Measurements from ENCODE around the gene PAPLN. TPM values are rescaled to one million over a fixed set of nuclear protein-coding genes. Genes with fewer than 3 reads are reported as not detected.

The PAPLN gene
- total RNA-seq, 1 donor from 2014 or later = 0.54 TPM

DNA sequence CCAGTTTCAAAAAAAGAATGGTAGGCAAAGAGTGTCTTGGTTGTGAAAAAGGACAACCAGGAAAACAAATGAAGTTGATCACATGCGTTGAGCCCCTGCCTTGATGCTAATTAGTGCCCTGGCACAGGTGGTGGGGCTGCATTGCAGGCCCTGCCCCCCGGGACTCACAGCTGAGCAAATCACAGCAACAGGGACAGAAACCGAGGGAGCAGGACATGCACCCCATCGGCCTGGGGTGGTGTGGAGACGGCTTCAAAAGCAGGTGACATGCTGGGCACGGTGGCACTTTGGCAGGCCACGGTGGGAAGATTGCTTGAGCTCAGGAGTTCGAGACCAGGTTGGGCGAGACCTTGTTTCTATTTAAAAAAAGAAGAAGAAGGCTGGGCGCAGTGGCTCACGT lies 1.1 kb upstream of the PAPLN start:
- Mint-ChIP-seq H3K36me3 (ENCODE audit: low read depth) (no peaks in the 10 kb centered on the region), H3K27me3 (peaks cover 73% of the 10 kb centered on the region), H3K4me1 (peaks cover 11% of the 10 kb centered on the region), H3K27ac (no peak overlapping the region), H3K4me3 (peak overlapping the region; percentile 17), H3K9me3 (no peaks in the 10 kb centered on the region)
- DNase-seq = no peak
- intact Hi-C loops (cut with micrococcal nuclease) = no loop called here

DNA sequence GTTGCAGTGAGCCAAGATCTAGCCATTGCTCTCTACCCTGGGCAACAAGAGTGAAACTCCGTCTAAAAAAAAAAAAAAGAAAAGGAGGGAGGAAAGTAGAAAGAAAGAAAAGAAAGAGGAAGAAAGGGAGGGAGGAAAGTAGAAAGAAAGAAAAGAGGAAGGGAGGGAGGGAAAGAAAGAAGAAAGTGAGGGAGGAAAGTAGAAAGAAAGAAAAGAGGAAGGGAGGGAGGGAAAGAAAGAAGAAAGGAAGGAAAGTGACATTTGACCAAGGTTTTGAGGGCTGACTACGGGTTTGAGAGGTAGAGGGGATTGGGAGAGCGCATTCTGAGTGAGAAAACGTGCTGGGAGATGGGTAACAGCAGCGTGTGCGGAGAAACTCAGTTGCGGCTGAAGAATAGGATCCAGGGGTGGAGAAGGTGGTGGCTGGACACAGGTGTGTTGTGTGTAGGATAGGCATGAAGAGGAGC lies 521 bp upstream of the PAPLN start:
- Mint-ChIP-seq H3K9me3 (no peaks in the 10 kb centered on the region), H3K36me3 (ENCODE audit: low read depth) (no peaks in the 10 kb centered on the region), H3K4me3 (peak overlapping the region; percentile 57), H3K4me1 (peaks cover 11% of the 10 kb centered on the region), H3K27me3 (peaks cover 76% of the 10 kb centered on the region), H3K27ac (no peak overlapping the region)
- intact Hi-C loops (cut with micrococcal nuclease) = no loop called here
- no peak for DNase-seq

DNA sequence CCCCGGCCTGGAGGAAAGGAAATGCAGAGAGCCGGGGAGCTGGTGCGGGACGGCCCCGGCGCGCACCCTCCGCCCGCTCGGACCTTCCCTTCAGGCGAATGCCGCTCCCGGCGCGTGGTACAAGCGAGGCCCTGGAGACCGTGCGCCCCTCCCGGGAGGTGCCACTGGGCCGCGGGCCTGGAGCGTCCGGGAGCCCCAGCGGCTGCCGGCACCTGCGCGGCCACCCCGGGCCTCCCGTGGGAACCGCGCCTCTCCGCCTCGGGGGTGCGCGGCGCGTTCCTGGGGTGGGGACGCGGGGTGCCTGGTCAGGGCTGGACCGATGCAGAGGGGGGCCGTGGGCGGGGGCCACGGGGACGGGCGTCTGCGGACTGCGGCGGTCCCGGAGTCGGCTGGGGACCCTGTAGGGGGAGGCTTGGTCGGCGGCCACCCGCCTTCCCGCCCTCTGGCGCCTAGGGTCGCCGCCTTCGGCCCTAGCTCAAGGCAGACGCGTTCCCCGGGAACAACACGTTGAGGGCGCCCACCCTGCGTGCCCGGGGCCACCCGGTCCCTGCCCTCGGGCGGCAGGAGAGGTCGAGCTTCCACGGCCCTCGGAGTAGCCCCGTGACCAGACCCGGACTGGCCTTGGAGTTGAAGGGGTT lies 599 bp downstream of the PAPLN start:
- Mint-ChIP-seq H3K9me3 (no peaks in the 10 kb centered on the region), H3K27ac (no peak overlapping the region), H3K4me1 (peaks cover 15% of the 10 kb centered on the region), H3K4me3 (peak overlapping the region; percentile 43), H3K36me3 (ENCODE audit: low read depth) (no peaks in the 10 kb centered on the region), H3K27me3 (peaks cover 79% of the 10 kb centered on the region)
- intact Hi-C loops (cut with micrococcal nuclease) = no loop called here
- DNase-seq = no peak

DNA sequence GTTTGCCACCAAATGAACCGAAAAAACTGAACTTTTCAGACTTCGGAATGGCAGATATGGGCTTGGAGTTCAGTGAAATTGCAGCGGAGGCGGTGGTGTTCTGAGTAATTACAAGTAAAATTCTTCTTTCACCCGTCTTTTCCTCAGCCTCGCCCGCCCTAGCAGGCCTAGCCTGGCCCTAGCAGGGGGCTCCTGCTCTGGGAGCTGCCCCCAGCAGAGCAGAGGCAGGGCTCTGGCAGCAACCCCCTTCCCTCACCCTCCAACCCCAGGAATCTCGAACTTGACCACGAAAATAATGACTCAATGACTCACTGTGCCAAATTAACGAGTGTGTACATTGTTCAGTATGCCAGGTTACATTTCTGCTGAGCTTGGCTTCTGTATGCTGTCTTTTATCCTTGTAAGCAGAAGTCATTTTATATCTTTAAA lies 1.1 kb downstream of the PAPLN start:
- intact Hi-C loops (cut with micrococcal nuclease) = no loop called here
- no peak for DNase-seq
- Mint-ChIP-seq H3K36me3 (ENCODE audit: low read depth) (no peaks in the 10 kb centered on the region), H3K4me1 (peaks cover 18% of the 10 kb centered on the region), H3K4me3 (peak overlapping the region; percentile 43), H3K9me3 (no peaks in the 10 kb centered on the region), H3K27ac (no peak overlapping the region), H3K27me3 (peaks cover 78% of the 10 kb centered on the region)

DNA sequence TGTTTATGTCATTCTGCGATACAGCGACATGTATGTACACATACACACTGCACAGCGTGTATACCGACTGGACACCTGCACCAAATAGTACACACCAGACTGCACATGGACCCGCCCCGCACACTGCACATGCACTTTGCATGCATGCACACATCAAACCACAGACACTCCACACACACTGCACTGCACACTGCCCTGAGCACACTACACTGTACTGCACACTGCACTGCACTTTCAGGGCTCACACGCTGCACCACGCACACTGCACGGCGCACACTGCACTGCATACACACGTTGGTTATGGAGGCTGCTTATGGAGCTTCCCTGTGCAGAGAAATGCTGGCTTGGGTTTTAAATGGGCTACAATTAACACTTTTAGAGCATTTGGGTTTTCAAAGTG lies 1.6 kb downstream of the PAPLN start:
- H3K27me3 Mint-ChIP-seq = peaks cover 78% of the 10 kb centered on the region
- no peak overlapping the region for H3K27ac Mint-ChIP-seq
- peaks cover 21% of the 10 kb centered on the region for H3K4me1 Mint-ChIP-seq
- H3K9me3 Mint-ChIP-seq = no peaks in the 10 kb centered on the region
- no peak overlapping the region for H3K4me3 Mint-ChIP-seq
- intact Hi-C loops (cut with micrococcal nuclease) = no loop called here
- H3K36me3 Mint-ChIP-seq (ENCODE audit: low read depth) = no peaks in the 10 kb centered on the region
- DNase-seq = no peak

DNA sequence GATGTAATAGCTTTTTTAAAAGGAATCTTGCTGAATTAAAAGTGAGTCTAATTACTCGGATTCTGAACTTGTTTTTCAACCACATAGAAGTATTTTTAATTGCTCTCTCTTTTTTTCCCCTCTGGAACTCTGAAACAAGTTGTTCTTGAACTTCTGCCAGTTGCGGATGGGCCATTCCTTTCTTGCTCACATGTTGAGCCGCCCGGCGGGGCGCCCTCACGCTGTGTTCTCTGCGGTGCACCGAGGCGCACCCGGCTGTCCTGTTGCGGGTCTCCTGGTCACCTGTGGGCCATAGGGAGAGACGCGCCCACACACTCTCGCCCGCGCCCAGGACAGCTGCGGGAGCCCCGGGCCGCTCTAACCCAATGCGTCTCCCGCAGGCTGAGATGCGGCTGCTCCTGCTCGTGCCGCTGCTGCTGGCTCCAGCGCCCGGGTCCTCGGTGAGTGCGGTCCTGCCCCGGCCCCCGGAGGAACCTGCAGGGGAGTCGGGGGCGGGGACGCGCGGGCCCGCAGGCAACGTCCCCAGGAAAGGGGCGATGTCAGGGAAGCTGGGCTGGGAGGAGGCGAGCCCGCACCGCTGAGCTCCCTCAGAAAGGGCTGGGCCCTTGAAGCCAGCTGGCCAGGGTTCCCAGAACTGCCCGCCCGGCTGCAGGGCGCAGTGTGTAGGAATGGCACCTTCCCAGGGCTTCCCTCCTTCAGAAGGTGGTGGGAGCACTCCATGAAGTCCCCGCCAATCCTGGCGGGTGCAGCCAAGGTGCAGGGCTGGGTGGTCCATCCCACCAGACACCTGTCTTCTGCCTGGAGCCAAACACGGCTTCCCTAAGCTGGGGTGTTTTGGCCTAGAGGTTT lies 2.3 kb downstream of the PAPLN start:
- peaks cover 76% of the 10 kb centered on the region for H3K27me3 Mint-ChIP-seq
- DNase-seq = no peak
- H3K4me1 Mint-ChIP-seq = peaks cover 21% of the 10 kb centered on the region
- intact Hi-C loops (cut with micrococcal nuclease) = no loop called here
- H3K36me3 Mint-ChIP-seq (ENCODE audit: low read depth) = no peaks in the 10 kb centered on the region
- H3K4me3 Mint-ChIP-seq = no peak overlapping the region
- no peak overlapping the region for H3K27ac Mint-ChIP-seq
- H3K9me3 Mint-ChIP-seq = no peaks in the 10 kb centered on the region

DNA sequence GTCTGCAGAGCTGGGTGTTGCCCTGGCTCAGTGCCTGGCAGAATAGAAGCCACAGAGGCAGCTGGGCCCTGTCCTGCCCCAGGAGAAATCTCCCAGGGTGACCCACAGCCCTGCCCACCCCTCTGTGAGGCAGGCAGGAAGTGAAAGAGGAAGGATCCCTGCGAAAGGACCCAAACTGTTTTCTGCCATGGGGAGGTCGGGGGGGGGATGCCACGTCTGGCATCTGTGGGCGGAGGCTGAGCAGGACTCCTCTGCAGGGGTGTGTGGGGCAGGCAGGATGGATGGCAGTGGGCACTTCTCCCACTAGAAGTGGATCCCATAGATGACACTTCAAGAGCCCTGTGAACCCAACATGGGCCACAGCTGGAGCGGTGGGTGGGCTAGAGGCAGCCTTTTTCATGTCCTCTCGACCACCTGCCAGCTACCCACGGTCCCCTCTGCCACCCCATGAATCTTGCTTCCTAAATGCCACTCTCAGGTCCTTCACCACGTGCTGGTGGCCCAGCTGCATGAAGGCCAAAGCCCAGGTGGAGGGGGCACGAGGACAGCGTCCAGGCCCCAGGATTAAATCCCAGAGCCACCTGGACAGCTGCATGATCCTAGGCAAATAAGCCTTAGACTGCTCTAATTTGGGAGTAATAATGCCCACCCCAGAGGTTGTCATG lies 3.6 kb downstream of the PAPLN start:
- no peak overlapping the region for H3K4me3 Mint-ChIP-seq
- H3K4me1 Mint-ChIP-seq = peaks cover 20% of the 10 kb centered on the region

DNA sequence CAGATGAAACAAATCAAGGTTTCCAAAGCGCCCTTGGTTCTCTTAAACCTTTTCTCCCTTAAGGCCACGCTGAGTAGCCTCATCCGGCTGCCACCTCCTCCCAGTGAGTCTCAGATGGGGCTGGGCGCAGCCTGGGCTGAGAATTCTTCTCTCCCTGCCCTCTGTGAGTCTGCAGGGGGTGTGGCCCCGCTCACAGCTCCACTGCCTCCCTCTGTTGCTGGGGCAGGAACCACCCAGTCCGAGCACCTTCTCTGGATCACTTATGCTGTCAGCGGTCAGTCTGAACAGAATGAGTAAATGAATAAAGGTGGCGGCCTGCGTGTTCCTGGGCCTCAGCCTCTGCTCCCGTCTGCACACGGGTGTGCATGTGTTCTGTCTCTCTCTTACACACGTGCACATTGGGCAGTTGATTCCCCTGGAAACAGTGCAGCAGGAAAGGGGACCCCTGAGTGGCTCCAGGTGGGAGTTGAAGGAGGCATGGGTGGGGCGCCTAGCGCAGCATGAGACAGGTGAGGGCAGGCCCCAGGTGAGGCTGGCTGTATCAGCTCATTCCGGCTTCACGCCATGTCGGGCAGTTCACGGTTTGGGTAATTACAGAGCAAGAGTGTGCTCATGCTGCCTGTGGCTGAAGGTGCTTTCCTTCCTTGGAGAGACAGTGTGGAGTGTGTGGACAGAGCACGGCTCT lies 4.3 kb downstream of the PAPLN start:
- H3K27me3 Mint-ChIP-seq = peaks cover 66% of the 10 kb centered on the region
- peaks cover 19% of the 10 kb centered on the region for H3K4me1 Mint-ChIP-seq
- H3K36me3 Mint-ChIP-seq (ENCODE audit: low read depth) = no peaks in the 10 kb centered on the region
- H3K4me3 Mint-ChIP-seq = no peak overlapping the region
- H3K9me3 Mint-ChIP-seq = no peaks in the 10 kb centered on the region
- intact Hi-C loops (cut with micrococcal nuclease) = no loop called here
- no peak for DNase-seq
- no peak overlapping the region for H3K27ac Mint-ChIP-seq

More for the DNA sequence above, 3.6 kb downstream of the PAPLN start:
- Mint-ChIP-seq H3K9me3 (no peaks in the 10 kb centered on the region), H3K27me3 (peaks cover 70% of the 10 kb centered on the region), H3K27ac (no peak overlapping the region), H3K36me3 (ENCODE audit: low read depth) (no peaks in the 10 kb centered on the region)
- DNase-seq = no peak
- intact Hi-C loops (cut with micrococcal nuclease) = no loop called here

DNA sequence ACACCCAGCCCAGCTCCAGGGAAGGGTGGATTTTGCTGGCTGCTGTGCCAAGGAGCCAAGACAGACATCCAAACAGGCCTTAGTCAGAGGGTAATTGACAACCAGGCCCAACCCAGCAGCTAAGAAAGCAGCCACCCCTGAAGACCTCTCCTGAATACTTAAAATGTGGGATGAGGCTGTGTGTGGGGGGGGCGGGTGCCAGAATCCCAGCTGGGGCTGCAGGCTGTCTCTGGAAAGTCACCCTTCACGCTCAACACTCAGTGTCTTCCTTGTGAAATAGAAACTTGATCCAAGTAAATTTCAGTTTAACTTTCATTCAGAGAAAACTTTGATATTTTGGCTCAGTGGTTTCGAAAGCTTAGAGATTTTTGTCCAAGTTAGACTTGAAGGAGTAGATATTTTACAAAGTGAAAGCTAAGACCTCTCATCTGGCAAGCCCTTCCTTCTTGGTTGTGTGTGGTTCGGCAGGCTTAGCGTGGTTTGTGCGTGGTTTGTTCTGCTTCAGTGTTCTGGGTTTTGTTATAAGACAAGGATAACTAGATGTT lies 5.1 kb downstream of the PAPLN start:
- Mint-ChIP-seq H3K36me3 (ENCODE audit: low read depth) (no peaks in the 10 kb centered on the region), H3K9me3 (no peaks in the 10 kb centered on the region), H3K27ac (no peak overlapping the region), H3K4me1 (peaks cover 22% of the 10 kb centered on the region), H3K4me3 (no peak overlapping the region), H3K27me3 (peaks cover 65% of the 10 kb centered on the region)
- intact Hi-C loops (cut with micrococcal nuclease) = no loop called here
- DNase-seq = no peak

DNA sequence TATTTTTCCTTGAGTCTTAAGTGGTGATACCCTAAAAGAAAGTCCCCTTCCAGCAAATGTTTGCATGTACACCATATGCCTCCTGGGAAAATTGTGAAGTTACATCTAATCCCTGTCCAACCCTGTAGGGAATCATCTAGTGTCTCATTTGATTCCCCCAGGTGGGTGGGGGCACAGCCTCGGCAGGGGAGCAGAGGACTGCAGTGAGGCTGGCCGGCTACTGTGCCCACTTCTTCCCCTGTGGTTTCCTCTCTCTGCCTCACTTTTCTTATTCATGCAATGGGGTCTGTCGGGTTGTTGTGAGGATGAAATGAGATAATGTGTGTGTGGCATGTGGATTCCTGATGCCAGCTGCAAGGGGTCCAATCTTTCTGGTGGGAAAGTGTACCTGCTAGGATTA lies 6.0 kb downstream of the PAPLN start:
- H3K36me3 Mint-ChIP-seq (ENCODE audit: low read depth) = no peaks in the 10 kb centered on the region

DNA sequence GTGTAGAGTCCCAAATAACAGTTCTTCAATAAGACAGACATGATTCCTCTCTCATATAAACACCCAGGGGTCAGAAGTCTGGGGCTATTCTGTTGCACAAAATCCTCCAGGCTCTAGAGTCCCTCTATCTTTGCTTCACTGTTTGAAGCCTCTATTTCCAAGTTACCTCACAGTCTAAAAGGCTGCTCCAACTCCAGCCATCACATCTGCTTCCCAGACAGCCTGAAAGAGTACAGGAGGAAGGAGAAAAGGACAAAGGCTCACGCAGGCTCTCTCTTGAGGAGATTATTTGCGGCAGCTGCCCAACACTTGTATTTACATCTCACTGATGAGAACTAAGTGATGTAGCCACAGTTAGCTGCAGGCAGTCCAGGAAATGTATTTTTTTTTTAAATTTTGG lies 6.4 kb downstream of the PAPLN start:
- DNase-seq = no peak
- intact Hi-C loops (cut with micrococcal nuclease) = no loop called here
- Mint-ChIP-seq H3K4me3 (no peak overlapping the region), H3K9me3 (no peaks in the 10 kb centered on the region), H3K36me3 (ENCODE audit: low read depth) (no peaks in the 10 kb centered on the region), H3K27me3 (peaks cover 59% of the 10 kb centered on the region), H3K27ac (no peak overlapping the region), H3K4me1 (peaks cover 30% of the 10 kb centered on the region)

More for the DNA sequence above, 6.0 kb downstream of the PAPLN start:
- no peak overlapping the region for H3K27ac Mint-ChIP-seq
- H3K4me1 Mint-ChIP-seq = peaks cover 29% of the 10 kb centered on the region
- no peak for DNase-seq
- intact Hi-C loops (cut with micrococcal nuclease) = no loop called here
- peaks cover 63% of the 10 kb centered on the region for H3K27me3 Mint-ChIP-seq
- no peak overlapping the region for H3K4me3 Mint-ChIP-seq
- H3K9me3 Mint-ChIP-seq = no peaks in the 10 kb centered on the region

DNA sequence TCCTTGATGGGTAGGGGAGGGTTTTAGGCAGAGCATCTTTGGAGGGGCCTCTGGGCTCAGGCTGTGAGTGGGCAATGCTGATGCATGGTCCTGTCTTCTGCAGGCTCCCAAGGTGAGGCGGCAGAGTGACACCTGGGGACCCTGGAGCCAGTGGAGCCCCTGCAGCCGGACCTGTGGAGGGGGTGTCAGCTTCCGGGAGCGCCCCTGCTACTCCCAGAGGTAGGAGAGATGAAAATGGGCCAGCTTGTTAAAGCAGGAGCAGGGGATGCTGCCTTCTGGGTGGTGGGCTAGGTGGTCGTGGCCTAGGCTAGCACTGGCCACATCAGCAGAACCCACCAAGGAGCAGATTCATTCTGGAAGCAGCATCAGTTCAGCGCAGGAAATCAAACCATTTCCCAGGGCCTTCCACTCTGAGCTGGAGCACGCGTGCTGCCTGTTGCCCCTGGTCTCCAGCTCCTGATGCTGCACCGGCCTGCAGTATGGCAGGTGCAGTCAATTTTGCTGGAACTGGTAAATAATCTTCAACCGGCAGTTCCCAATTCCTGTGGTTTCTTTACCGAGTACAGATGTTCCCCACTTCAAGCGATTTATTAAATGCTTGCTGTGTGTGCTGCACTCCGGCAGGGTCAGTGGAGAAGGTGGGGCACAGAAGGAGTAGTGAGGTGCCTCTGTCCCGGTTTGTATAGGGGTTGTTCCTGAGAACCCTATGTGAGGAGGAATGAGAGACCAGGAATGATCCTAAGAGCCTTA lies 7.4 kb downstream of the PAPLN start:
- intact Hi-C loops (cut with micrococcal nuclease) = no loop called here
- no peaks in the 10 kb centered on the region for H3K36me3 Mint-ChIP-seq (ENCODE audit: low read depth)
- no peak overlapping the region for H3K27ac Mint-ChIP-seq
- no peak for DNase-seq
- peak overlapping the region; percentile 79 for H3K4me3 Mint-ChIP-seq
- no peaks in the 10 kb centered on the region for H3K9me3 Mint-ChIP-seq
- H3K27me3 Mint-ChIP-seq = peaks cover 52% of the 10 kb centered on the region
- peaks cover 37% of the 10 kb centered on the region for H3K4me1 Mint-ChIP-seq
